CD4-positive, alpha-beta T cell treated with Interleukin-15 for 4 hours (primary cell): ENCODE measurements around the gene PIP5K1B.

ENCODE experiments used
- DNase-seq: peaks from one replicate; pipeline ENCODE4 v3.0.0-alpha.2; 2020; ENCODE audit warnings: low spot score

Gene PIP5K1B

DNA sequence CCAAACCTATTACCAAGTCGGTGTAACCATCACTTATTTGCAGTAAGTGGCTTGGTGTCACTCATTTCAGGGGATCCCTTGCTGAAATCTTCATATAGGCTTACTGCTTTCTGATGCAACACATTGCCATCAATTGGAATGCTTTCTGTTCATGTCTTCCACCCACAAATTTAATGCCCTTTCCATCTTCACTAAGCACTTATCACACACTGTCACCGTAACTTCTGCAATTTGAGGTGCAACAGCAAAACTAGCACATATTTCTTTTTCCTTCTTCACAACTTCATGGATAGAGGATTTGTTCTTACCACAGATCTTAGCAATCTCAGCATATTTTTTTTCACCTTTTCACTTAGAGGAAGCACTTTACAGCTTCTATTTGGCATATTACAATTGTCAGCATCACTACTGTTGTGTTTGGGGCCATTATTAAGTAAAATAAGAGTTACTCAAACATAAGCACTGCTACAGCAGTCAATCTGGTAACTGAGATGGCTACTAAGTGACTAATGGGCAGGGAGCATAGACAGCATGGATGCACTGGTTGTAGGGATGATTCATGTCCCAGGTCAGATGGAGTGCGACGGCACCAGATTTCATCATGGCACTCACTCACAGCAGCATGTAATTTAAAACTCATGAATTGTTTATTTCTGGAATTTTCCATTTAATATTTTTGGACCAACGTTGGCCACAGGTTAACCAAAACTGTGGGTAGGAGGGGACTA, 70.1 kb downstream of the PIP5K1B start:
- DNase-seq: no peak

DNA sequence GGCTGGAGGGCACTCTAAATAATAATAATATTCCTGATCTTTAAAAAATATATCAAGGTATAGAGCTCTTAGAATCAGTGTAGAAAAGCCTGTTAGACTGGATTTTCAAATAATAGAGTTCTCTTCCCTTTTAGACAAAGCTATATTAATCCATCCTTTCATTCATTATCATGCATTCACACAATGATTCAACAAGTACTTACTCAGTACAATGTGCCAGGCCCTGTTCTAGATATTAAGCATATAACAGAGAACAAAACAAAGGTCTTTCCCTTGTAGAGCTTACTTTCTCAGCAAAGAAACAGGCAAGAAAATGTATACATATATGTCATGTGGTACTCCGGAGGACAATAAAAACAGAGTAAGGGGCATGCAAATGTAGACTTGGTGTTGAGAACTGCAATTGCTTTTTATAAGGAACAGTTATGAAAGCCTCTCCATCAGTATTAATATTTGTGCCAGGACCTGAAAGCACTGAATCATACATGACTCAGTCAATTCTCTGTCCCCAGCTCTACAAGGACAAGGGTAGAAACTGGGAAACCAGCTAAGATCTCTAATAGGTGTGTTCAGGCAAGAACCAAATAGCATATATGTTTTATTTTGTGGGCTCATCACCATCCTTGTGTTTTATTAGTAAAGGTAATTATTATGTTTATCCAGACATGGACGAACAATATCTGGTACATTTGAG, 72.2 kb downstream of the PIP5K1B start:
- DNase-seq: no peak

DNA sequence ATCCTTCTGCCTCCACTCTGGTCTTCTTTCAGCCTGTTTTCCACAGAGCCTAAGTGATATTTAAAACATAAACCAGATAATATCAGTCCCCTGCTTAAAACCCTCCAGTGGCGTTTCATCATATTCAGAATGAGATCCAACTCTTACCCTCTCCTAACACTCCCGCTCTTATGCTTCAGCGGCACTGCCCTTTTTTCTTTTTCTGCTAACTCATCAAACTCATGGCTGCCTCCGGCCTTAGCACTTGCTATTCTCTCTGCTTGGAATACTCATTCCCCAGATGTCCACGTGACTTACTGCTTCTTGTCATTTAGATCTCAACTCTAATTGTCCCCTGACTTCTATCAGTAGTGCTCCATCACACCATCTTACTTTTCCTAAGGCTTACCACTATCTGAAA, 73.6 kb downstream of the PIP5K1B start:
- DNase-seq: no peak

DNA sequence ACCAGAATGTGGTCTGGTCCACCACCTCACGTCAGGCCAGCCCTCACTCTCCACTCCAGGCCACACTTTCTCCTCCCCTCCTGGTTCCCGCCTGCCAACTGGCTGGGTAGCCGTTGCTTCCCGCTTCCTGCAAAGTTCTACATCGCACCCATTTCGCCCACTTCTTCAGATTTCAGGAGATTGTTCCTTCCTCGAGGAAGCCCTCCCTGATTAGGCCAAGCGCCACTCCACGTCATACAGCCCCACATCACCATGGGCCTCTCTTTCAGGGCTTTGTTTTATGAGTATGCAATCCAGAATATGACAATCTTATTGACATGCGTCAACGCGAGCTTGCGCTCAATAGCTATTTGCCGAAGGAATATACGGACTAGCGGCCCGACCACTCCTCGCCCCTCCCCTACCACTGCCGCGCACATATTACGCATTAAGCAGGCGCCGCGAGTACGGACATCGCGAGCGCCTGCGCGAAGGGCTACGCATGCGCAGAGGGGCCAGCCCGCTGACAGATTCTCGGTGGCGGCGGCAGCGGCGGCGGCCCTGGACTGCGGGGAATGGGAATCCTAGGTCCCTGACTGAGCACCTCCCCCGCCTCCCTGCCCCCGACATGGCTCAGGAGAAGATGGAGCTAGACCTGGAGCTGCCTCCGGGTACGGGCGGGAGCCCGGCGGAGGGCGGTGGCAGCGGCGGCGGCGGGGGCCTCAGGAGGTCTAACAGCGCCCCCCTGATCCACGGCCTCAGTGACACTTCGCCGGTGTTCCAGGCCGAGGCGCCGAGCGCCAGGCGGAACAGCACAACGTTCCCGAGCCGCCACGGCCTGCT, 74.7 kb downstream of the PIP5K1B start:
- peak; percentile 93 for DNase-seq

DNA sequence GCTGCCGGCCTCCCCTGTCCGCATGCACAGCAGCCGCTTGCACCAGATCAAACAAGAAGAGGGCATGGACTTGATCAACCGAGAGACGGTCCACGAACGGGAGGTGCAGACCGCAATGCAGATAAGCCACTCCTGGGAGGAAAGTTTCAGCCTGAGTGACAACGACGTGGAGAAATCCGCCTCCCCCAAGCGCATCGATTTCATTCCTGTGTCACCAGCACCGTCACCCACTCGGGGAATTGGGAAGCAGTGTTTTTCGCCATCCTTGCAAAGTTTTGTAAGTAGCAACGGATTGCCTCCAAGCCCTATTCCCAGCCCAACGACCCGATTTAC, 75.3 kb downstream of the PIP5K1B start:
- DNase-seq: no peak

DNA sequence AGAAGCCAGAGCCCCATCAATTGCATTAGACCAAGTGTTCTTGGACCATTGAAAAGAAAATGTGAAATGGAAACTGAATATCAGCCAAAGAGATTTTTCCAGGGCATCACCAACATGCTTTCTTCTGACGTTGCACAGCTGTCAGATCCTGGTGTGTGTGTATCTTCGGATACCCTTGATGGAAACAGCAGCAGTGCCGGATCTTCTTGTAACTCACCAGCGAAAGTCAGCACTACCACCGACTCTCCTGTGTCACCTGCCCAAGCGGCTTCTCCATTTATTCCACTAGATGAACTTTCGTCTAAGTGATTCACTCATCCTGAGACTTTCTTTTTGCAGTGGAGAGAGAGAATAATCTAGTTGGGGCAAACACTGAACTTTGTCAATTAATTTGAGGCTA, 75.7 kb downstream of the PIP5K1B start:
- DNase-seq: peak; percentile 4

DNA sequence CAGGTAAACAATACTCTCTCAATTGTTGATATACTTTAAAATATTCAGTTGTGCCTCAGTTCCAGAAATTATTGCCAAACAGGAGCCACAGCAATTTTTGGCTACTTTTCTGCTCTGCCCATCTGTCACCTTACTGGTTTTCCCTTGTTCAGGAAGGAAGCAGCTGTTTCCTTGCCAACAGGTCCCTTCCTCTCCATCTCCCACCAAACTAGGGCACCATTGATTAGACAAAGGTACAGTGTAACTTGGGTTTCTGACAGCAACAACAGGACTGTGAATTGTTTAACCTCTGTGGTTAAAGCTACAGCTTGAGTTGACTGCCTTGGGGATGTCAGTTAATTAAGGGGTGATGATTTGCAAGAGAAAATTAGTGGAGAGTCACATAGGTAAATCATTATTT, 76.9 kb downstream of the PIP5K1B start:
- DNase-seq: no peak

DNA sequence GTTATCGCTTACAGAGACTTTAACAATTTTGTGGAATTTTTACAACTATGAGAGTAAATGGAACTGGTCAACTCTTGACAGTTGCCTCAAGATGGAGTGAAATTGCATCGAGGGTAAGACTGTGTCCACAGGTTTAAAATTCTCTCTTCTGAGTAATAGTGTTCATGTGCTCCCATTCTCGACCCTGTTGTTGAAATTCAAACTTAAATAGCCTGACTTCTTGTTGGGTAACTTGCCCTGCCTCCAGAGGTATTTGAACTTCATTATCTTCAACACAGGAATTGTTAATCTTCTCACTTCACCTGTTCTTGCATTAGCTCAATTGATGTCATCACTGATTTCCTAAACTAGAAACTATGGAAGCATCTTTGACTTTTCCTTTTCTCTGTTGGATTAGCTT, 77.5 kb downstream of the PIP5K1B start:
- DNase-seq: no peak

DNA sequence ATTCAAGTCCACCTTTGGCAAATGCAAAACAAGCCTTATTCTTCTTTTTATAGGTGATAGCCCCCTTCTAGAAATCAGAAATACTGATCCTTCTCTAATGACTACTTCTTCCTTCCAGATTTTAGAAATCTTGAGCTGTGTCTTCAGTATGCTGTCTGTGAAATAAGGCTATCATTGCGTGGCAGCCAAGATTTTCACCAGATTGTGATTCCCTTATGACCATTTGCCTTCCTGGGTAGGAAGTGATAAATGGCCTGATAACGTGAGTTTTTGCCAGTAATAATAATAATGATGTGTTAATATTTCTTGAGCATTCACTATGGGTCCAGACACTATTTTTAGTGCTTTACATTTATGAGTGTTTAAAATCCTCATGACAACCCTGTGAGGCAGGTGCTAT, 80.9 kb downstream of the PIP5K1B start:
- no peak for DNase-seq

DNA sequence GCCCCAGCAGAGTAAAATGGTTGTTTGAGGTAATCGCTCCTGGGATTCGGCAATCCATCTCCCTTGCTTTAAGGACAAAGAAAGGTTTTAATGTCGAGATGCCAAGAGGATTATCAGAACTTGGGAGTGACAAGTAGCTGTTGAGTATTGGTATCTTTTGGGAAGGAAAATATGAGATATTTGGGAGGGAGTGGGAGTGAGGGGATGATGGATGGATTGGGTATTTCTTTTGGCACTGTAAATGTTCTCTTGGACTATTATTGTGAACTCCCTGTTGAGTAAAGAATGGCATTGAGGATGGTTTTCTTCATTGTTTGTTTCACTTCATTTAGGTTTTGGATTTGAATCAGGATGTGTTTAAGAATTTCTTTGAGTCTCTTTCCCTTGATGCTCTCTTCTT, 86.1 kb downstream of the PIP5K1B start:
- no peak for DNase-seq

DNA sequence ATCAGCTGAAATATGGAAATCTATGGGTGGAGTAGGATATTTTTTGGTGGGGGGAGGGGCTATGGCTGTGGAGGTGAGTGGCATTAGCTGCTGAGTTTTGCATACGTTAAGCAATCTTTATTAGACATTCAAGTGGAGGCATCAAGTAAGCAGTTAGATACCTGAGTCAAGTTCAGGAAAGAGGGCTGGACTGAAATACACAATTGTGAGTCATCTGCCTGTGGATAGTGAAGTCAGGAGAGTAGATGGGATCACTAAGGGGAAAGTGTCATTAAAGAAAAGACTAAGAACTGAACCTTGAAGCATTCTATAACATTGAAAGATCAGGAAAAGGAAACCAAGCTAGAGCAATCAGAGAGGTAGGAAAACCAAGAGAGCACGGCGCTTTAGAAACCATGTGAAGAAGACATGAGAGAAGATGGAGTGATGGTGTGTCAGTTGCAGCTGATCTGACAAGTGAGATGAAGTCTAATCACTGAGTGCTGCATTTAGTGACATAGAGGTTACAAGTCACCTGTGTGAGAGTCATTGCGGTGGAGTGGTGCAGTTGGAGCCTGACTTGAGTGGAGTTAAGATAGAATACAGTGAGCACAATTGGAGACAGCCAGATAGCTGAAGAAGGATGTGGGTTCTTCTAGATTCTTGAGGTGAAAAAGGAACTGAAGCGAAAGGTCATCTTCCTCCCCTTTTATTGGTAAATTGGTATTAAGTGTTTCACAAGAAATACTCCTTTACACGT, 88.7 kb downstream of the PIP5K1B start:
- no peak for DNase-seq

DNA sequence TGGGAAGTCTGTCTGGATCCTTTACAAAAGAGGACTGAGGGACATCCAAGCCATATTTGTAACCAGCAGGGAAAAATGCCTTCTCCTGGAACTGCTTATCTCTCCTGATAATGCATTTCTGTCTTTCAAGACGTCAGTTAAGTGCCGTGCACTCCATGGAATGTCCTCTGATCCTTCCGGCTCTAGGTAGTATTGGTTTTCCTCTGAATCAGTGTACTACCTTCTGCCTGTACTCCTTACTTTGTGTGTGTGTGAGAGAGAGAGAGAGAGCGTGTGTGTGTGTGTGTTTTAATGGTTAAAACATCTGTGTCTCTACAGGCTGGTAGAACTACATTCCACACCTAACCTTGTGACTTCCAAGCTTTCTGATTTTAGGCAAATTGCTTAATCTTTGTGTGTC, 89.9 kb downstream of the PIP5K1B start:
- no peak for DNase-seq

DNA sequence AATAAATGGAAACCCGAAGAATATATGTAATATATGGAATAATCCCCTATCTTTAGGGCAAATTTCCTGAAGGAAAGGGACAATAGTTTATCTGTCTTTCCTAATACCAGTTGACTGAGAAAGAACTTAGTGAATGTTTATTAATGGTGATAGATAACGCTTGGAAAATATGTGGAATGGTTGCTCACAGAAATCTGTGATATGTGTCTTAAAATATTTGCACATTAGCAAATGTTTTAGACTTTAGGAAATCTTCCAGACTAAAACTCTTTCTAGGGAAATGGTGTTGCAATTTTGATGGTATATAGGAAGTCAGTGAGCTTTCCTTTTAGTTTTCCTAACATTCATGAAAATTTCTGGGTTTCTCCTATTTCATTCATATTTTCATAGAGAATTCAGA, 90.4 kb downstream of the PIP5K1B start:
- no peak for DNase-seq

DNA sequence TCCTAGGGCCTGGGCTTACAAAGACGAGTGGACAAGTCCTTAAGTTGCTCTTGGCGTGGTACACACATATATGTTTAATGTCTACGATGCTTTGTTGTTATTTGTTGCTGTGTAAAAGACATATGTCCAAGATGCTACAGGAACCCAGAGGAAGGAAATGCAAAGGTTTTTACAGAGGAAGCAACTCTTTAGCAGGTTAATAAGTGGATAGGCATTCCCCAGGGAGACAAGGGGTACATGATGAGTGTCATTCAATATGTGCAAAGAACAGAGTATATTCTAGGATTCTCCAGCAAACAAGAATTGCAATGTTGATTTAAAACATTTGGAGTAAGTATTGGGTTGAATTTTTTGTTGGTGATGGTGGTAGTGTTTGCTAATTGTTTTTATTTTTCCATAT, 92.1 kb downstream of the PIP5K1B start:
- no peak for DNase-seq

DNA sequence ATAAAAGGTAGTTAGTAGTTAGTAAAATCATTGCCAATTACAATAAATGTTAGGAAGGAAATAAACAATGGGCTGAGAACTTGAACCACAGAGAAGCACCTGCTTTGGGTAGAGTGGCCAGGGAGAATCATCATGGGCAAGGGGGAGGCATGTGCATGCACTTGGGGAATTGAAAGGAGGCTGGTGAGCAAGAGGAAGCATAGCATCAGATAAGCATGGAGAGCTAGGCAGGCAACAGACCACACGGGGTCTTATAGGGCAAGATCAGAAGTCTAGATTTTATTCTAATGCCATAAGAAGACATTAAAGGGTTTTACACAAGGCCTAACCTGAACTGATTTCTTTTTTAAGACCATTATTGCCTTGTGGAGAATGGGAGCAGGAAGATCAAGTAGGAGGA, 93.4 kb downstream of the PIP5K1B start:
- no peak for DNase-seq

DNA sequence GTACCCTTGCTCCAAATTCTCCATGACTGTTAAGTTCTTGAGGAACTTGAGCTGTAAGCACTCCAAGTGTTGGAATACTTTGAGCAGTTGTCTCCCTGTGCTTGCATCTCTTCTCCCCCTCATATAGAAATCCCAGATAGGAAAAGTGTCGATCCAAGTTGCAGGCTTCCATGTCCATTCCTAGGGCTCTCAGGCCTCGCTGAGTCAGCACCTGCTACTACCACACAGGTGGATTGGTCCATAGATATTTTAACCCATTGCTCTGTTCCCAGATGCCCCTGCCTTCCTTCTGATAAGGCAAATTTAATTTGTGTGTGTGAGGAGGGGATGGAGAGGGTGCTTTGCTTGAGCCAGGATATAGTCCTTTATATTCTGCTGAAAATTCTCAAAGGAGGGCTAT, 95.8 kb downstream of the PIP5K1B start:
- no peak for DNase-seq

DNA sequence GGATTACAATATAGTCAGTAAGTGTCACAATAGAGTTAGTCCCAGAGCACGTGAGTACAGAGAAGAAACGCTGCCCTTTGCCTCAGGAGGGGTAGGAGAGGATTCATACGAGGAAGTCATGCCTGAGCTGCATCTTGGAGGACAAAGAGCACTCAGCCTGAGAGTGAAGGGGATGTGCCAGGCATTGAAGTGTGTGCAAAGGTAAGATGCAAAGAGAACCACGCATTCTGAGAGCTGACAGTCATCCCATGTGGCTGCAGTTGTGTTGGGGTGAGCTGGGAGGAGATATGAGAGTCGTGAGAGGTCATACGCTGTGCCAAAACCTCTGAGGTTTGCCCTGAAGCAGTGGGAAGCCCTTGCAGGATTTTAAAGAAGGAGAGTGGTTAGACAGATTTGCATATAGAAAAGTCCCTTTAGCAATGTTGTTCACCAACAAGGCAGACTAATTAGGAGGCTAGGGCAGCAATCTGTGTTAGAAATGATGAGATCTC, 97.5 kb downstream of the PIP5K1B start:
- no peak for DNase-seq

DNA sequence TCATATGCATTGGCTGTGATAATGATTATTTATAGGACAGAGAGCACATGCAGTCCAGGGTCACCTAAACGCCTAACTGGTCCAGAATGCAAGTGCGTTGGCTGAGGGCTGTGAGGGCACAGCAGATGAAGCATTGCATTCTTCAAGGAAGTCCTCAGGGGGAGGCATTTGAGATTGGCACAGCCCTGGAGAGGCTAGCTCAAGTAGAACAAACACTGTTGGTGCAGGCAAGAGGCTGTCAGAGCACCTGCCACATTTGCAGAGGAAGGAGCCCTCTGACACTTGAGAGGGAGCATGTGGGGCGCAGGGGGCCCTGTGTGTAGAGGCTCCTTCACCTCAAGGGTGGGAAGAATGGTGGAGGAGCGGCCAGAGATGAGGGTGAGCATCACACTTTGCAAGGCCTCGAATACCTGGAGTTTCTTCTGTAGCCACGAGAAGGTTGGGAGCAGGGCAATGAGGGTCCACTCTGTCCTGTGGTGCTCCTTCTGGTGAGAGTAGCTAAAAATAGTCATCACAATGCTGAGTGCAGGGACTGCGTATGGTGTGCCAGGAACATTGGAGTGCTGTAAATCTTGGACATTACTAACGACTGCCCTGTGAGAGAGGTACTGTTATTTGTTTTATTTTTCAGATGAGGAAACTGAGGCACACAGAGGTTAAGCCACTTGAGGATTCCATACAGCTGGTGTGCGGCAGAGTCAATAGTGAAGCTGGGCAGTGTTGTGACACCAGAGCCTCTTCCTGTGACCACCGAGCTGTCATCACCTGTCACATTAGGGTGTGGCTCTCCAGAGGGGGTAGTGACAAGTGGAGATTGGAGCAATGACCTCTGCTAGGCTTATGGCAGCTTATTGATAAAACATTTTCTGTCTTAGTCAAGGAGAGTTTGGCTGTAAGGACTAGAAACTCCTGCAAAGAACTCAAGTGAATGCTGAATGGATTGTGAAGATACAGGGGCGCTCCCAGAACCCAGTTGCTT, 100.2 kb downstream of the PIP5K1B start:
- no peak for DNase-seq

DNA sequence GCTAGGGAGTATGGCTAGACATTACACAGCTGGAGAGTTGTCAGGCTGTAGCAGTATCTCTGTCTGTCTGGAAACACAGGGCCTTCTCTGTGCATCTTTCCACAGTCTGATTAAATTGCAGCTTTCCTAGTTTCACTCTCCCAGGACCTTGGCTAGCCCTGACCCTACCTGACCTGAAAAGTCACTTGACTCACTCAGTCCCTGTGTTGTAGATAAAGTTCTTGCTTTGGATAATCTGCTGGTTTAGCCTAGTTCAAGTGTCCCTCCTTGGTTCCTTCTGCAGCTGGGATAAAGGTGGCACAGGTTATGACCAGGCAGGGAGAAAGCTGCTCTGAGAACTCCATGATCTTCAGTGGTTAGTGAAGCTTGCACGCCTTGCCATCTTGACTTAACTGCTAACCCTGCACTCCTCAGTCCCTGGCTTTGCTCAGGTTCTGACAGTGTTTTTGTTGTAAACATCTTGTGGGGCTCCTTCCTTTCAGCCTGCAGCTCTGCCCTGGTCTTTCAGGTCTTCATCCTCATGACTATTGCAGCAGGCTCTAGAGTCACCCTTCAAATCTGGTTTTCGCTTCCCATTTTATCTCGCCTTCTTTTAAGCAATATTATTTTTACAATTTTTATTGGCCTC, 101.0 kb downstream of the PIP5K1B start:
- DNase-seq: no peak

DNA sequence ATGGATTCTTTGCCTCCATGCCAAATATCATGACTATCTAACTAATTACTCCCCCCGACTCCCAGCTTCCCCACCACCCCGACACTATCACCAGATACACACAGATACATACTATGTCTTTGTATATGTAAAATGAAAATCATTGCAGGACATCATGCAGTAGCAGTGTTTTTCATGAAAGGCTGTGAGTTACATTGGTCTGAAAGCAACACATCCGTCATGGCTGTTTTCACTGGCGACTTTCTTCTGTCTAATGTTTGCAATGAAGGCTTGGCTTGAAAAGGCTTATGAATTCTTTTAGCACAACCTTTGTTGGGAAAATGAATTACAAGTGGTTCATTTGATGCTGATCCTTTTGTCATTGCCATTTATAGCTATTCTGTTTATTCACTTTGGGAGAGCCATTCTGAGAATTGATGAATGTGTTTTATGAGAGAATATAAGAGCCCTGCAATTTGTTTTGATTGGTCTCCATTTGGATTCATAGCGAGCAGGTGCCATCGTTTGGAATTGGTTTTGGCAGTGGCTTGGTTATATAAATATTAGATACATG, 103.4 kb downstream of the PIP5K1B start:
- DNase-seq: no peak
